ENCODE data around the gene ACSM3. TPM values are rescaled to one million over a fixed set of nuclear protein-coding genes. Genes with fewer than 3 reads are reported as not detected.
A peak's percentile ranks its signal among the peaks of the same experiment; 100 is the strongest.
"Not testable (repeated sequence)": the region's sequence is repeated elsewhere in the genome, so short reads cannot be mapped to it uniquely, and the experiment has no call there.

The ACSM3 gene
- total RNA-seq (2014; rRNA removed; shearing (Covaris generic)) = 0.81 and 2.5 TPM in 2 replicates

- peak; percentile 70 for DNase-seq (ENCODE audit: low read depth)
Observed at GRCh38 chr16:20763461-20764232, at the start of gene ACSM3. ACSM3 (plus strand) TSS chr16:20764014; CDS start chr16:20770035, 6,021 bp downstream.

GRCh38 chr16:20717718-20718117, 46.1 kb upstream of the ACSM3 start:
- DNase-seq (ENCODE audit: low read depth) = not testable (repeated sequence)

- no peak for DNase-seq (ENCODE audit: low read depth)
Observed at GRCh38 chr16:20720251-20720650, 43.6 kb upstream of the ACSM3 start.

- no peak for DNase-seq (ENCODE audit: low read depth)
Observed at GRCh38 chr16:20726661-20727060, 37.2 kb upstream of the ACSM3 start.

- DNase-seq (ENCODE audit: low read depth) = no peak
Observed at GRCh38 chr16:20727181-20727580, 36.6 kb upstream of the ACSM3 start.

- no peak for DNase-seq (ENCODE audit: low read depth)
Observed at GRCh38 chr16:20729141-20729540, 34.7 kb upstream of the ACSM3 start.

- no peak for DNase-seq (ENCODE audit: low read depth)
Observed at GRCh38 chr16:20734056-20734455, 29.8 kb upstream of the ACSM3 start.

- no peak for DNase-seq (ENCODE audit: low read depth)
Observed at GRCh38 chr16:20734782-20735181, 29.0 kb upstream of the ACSM3 start.

GRCh38 chr16:20735490-20735889, 28.3 kb upstream of the ACSM3 start:
- no peak for DNase-seq (ENCODE audit: low read depth)

GRCh38 chr16:20740007-20740883, 23.6 kb upstream of the ACSM3 start:
- DNase-seq (ENCODE audit: low read depth) = peak; percentile 6

GRCh38 chr16:20740901-20741521, 22.8 kb upstream of the ACSM3 start:
- DNase-seq (ENCODE audit: low read depth) = peak; percentile 79

- DNase-seq (ENCODE audit: low read depth) = peak; percentile 92
Observed at GRCh38 chr16:20741554-20742285, 22.1 kb upstream of the ACSM3 start, which contains the start of gene THUMPD1. THUMPD1 (minus strand) TSS chr16:20741818; CDS start chr16:20741739, 79 bp downstream.

GRCh38 chr16:20743591-20743990, 20.2 kb upstream of the ACSM3 start:
- no peak for DNase-seq (ENCODE audit: low read depth)

GRCh38 chr16:20744922-20745440, 18.8 kb upstream of the ACSM3 start:
- no peak for DNase-seq (ENCODE audit: low read depth)

- no peak for DNase-seq (ENCODE audit: low read depth)
Observed at GRCh38 chr16:20746461-20746860, 17.4 kb upstream of the ACSM3 start.

GRCh38 chr16:20747030-20747816, 16.6 kb upstream of the ACSM3 start:
- no peak for DNase-seq (ENCODE audit: low read depth)

- DNase-seq (ENCODE audit: low read depth) = no peak
Observed at GRCh38 chr16:20749474-20749873, 14.3 kb upstream of the ACSM3 start.

GRCh38 chr16:20750558-20750957, 13.3 kb upstream of the ACSM3 start:
- no peak for DNase-seq (ENCODE audit: low read depth)

GRCh38 chr16:20753727-20754126, 10.1 kb upstream of the ACSM3 start:
- no peak for DNase-seq (ENCODE audit: low read depth)

- DNase-seq (ENCODE audit: low read depth) = no peak
Observed at GRCh38 chr16:20755238-20755637, 8.6 kb upstream of the ACSM3 start.
